GM12873 (cell line): Measurements from ENCODE around the gene TMEM150C.

Experiments used
- CTCF ChIP-seq: IDR thresholded peaks from 2 replicates; pipeline ENCODE4 v1.5.1; 2012; ENCODE audit warnings: low read depth, mild to moderate bottlenecking, moderate library complexity, low read length, control low read depth; ENCODE audit not compliant: insufficient read depth; ENCODE audit errors: missing control alignments

TMEM150C gene

GRCh38 chr4:82482387-82482786, 79.4 kb downstream of the TMEM150C start:
- no peak for TF ChIP-seq CTCF

- TF ChIP-seq CTCF: no peak
Measured at GRCh38 chr4:82481506-82481840, 80.3 kb downstream of the TMEM150C start.

- TF ChIP-seq CTCF: no peak
Measured at GRCh38 chr4:82480771-82481505, 80.8 kb downstream of the TMEM150C start.

- TF ChIP-seq CTCF: no peak
Measured at GRCh38 chr4:82479562-82479961, 82.2 kb downstream of the TMEM150C start.

- no peak for TF ChIP-seq CTCF
Measured at GRCh38 chr4:82473621-82474164, 88.1 kb downstream of the TMEM150C start.

GRCh38 chr4:82469791-82470345, 91.9 kb downstream of the TMEM150C start:
- no peak for TF ChIP-seq CTCF

GRCh38 chr4:82467471-82467870, 94.3 kb downstream of the TMEM150C start:
- no peak for TF ChIP-seq CTCF
